Articular chondrocyte of knee joint (primary cell): ENCODE results near the gene EDN3. TPM values are rescaled to one million over a fixed set of nuclear protein-coding genes. Genes with fewer than 3 reads are reported as not detected.

Experiments
- total RNA-seq: library from RNA; depleted of rRNA; stranded (reverse); fragments of >200 nt; gene quantifications from 2 replicates; pipeline ENCODE4 v1.2.3, GENCODE V29; 2012

The EDN3 gene
- not detected in 2 replicates for total RNA-seq

GRCh38 chr20:59300333-59301081 is at the start of gene EDN3:
TSS of gene EDN3 (plus strand) at chr20:59300611. CDS start at chr20:59300813, 202 bp downstream.

Other genes starting within 250 kb of the EDN3 start
- not detected in 2 replicates for gene ZNF831, start 136.8 kb upstream of the EDN3 start, total RNA-seq